HG03175 (cell line): ENCODE results near the gene COMMD9.

Experiments used
- ATAC-seq: cut with Tn5 transposase; IDR thresholded peaks from one replicate; pipeline ENCODE4 v1.9.1; 2021; ENCODE audit warnings: mild to moderate bottlenecking, moderate library complexity; ENCODE audit not compliant: unreplicated experiment

COMMD9 gene

DNA sequence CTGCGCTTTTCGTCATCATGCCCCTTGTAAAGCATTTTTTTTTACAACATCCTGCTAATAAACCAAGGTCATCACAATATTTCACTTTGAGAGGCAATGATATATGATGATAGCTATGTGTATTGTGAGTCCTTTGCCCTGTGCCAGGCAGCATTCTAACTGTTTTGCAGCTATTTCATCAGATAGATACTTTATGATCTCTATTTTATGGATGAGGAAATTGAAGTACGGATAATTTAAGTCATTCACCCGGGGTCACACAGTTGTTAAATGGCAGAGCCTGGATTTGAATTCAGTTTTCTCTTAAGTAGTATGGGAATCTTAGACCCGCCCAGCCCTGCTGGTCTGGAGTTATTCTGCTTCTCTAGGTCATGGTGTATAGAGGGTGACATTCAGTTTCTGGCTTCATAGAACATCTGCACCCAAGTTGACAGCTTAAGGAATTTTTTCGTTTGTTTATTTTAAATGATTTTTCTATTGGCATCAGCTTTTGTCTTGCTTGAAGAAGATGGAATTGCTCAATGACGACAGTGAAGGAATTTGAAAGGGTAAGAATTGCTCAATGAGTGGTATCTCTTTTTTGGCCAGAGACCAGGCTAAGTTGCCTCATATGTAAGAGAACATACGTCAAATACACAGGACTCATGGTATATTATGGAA, 7.8 kb upstream of the COMMD9 start:
- ATAC-seq, result no peak

DNA sequence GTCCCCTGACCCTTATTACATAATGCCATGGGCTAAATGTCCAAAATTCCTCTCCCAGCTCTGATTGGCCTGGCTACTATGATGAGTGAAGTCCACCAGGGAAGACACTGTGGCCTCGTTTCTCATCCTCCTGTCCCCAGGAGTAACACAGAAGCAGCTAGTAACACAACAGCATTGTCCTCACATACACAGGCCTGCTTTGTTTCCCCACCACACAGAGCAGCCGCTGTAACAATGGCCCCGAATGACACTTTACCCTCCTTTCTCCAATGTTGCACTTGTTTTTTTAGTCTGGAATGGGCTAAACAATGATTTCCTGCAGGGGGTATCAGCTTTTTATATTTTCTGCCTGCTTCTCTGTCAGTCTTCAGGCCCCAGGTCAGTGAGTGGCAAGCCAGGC, 6.7 kb upstream of the COMMD9 start, which contains the start of gene PRR5L:
Gene PRR5L (plus strand): TSS at position 363 of the 400 bp plus-strand sequence. CDS start 104,834 bp downstream, outside the sequence.
- no peak for ATAC-seq

DNA sequence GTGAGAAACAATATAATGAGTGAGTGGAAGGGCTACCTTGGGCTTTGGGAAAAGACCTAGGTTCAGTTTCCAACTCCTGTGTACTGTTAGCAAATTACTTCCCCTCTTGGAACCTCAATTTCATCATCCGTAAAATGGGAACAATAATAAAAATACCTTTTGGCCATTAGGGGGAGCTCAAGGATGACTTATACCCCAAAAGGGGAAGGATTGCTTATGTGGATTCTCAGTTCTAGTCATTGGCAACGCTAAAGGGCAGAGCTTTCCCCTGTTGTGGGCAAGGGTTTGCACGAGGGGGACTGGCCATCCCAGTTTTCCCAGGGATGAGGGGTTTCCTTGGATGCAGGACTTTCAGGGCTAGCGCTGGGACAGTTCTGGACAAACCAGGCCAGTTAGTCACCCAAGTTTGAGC, 3.1 kb upstream of the COMMD9 start:
- ATAC-seq, result peak; percentile 22

DNA sequence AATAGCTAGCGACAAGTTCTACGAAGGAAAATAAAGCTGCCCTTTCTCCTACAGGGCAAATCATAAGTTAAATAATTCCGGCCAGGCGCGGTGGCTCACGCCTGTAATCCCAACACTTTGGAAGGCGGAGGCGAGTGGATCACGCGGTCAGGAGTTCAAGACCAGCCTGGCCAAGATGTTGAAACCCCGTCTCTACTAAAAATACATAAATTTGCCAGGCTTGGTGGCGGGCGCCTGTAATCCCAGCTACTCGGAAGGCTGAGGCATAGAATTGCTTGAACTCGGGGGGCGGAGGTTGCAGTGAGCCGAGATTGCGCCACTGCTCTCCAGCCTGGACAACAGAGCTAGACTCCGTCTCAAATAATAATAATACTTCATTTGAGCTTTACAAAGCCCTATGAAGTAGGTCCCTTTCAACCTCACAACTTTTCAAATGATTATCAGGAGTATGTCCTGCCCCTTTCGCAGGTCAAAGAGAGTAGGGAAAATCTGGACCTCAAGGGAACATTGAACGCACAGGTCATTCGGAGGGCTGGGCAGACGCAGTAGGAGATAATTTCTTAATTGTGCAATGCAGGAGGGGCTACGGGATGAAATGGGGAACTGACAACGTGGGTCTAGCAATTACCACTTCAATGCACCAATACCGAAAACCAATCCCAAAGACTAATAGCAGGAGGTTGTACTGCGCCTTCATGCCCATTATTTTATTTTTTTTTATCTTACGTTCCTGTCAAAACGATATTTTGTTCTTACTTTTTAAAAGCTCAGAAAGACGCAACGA, 590 bp downstream of the COMMD9 start:
- no peak for ATAC-seq

DNA sequence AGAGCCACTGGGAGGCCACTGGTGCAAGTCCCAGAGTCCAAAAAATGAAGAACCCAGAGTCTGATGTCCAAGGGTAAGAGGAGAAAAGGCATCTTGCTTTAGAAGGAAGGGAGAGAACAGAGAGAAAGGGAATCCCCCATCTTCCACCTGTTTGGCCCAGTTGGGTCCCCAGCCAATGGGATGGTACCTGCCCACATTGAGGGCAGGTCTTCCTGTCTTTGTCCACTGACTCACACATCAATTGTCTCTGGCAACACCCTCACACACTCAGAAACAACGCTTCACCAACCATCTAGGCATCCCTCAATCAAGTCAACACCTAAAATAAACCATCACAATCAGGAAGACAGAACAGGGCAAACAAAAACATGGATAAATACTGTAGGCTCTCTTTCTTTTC, 6.3 kb downstream of the COMMD9 start:
- ATAC-seq, result no peak

DNA sequence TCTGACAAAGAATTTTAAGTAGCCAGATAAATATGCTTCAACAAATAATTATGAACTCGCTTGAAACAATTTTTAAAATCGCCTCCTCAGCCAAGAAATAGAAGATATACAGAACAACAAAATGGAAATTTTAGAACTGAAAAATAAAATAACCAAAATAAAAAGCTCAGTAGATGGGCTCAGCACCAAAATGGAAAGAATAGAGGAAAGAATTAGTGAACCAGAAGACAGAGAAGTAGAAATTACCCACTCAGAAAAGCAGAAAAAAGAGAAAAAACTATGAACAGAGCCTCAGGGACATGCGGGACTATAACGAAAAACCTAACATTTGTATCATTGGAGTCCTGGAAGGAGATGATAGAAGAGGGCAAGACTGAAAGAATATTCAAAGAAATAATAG, 7.4 kb downstream of the COMMD9 start:
- no peak for ATAC-seq

DNA sequence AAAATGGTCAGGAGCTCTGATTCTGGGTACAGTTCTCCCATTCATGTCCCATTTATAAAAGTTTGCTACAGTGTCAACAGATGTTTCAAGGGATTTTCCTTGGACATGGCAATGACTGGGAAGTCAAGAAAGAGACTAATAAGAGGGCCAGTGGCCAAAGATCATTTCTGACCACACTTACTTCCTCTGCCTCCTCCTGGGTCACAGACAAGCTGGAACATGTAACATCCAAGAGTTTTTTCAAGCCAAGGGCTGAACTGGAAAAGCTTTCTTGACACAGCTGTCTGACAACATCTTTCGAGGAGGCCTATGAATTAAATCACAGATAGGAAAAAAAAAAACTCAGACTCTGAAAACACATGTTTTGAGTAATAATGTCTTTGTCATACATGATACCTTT, 8.7 kb downstream of the COMMD9 start:
- no peak for ATAC-seq

DNA sequence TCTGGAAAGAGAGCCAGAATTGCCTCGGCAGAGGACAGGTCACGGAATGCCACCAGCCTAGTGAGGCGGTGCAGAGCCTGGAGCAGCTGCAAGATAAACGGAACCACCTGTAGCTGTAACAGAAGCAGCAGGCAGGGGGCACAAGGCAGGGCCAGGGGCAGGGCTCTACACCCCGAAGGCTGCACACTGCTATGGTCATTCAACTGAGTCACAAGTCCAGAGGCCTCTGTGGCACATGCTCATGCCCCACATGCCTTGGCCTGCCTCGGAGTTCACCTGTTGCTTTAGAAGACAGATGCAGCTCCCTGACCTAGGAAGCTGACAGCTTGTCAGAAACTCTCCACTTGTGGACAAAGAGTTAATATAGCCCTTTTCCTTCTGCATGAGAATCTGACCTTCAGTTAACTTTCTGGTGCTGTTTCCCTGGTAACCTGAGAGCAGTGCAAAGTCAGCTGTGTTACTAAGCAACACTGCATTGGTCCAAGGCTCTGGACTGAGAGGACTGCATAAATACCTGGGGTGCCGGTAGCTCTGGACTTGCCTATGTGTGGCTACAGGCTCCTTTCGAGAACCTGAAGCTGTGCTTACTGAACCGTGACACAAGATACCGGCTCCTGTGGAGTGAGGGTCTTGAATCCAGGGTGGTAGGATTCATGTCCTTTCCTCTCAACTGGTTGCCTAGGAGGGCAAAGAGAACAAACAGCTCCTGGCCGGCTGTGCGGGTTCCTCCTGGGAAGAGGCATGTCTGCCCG, 10.5 kb downstream of the COMMD9 start:
- no peak for ATAC-seq

DNA sequence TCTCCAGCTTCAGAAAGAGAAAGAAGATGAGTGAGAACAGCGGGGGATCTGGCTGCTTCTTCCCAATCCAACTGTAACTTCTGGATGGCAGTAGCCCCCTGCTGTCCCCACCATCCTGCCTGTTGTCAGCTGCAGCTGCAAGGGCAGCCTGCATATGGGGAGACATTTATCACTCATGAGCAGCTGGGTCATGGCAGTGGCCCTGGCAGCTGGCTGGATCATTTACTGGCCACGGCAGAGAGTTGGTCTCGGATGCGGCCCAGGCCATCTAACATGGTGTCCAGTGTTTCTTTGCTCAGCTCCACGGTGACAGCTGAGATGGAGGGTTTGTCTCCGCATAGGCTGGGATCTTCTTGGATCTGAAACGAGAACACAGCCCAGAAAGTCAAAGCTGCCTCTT, 14.8 kb downstream of the COMMD9 start:
- ATAC-seq, result no peak

DNA sequence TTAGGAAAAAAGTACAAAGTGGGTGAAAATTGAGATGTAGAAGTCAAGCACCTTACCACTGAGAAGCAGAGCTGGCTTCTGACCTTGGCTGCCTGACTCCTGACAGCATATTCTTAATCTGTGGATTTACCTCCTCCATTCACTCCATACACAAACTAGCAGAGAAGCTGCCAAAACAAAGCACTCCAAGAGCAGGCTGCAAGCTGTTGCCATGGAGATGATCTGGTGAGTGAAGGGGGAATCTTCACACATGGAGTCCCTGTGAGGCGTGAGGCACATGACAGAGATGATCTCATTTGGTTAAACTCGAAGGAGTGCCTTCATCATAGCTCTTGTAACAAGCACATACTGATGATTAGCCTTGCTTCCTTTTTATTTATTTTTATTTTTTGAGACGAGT, 16.1 kb downstream of the COMMD9 start:
- ATAC-seq, result no peak

DNA sequence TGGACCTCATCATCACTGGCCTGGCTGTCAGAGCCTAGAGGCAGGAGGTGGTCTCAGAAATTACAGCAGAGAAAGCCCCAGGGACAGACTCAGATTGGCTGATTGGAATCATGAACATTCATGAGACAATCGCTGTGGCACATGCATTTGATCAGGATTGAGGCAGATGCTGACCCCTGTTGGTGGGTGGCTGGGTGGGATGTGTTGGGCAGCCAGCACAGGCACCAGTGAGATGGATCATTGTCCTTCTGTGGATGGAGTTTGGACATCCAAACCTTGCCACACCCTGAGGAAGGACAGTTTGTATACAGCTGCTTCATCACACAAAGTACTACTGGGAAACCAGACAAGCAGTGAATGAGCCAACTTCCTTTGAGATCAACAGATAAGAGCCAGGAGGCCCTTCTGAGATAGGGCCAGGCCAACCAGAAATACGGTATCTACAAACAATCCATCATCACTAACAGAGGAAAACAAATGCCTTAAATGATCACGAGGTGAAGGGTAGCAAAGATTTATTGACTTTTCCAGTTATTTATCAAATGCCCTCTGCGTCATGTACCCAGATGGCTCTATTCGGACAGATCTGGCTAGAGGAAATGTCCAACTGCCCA, 17.3 kb downstream of the COMMD9 start:
- no peak for ATAC-seq

DNA sequence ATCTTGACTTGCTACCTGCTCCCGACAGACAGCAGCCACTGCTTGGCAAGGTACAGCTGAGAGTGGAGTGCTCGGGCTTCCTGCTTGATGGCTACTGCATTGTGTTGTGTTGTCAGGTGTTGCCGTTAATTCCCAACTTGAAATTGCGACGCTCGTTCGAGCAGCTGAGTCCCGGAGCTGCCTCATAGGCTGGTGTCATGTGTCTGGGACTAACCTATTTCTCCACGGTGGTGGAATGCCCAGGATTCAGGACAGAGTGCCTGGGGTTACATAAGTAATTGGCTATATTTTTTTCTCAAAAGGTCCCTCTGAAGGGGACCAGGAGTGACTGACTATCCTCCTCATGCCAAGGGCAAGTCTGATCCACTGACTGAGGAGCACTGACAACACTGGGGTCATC, 18.5 kb downstream of the COMMD9 start:
- no peak for ATAC-seq

DNA sequence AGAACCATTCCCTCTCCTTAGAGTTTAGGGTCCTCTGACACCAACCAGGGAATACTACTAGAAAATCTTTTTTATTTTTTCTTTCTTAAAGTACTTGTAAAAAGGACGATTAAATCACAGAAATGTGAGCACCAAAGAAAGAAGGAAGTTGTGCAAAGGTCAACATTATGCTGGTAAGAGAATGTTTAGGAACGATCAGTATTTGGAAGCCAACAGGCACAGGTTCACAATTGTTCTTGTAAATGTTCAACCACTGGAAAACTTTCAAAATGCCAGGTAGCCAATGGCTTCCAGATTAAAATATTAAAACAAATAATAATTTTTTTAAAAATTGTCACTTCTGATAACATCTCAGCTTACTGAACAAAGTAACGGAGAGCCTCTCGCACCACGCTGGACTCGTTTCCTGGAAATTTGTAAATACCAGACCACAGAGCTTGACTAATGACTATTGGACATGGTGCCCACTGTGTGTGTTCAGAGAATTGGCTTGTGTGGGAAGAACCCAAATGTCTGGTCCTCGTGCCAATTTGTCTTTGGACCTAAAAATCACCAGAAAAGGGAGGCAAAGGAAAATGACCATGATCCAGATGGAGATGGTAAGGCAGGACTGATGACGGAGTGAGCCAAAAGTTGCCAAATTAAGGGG, 20.8 kb downstream of the COMMD9 start:
- no peak for ATAC-seq

DNA sequence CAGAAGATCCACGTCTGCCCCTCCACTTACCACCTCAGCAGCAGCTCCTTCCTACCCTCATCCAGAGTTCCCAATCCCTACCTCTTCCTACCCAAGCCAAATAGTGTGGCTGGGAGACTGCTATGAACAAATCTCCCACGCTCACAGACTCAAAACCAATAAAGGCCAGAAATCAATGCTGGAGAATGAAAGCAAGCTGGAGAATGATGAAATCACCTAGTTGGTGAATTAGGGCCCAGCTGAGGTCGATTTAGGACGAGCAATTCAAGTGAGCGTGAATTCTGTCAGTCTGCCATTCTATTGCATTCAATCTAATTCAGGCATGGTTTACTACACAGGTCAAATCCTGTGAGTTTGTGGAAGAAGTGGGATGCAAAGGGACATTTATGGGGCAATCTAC, 22.5 kb downstream of the COMMD9 start:
- ATAC-seq, result no peak

DNA sequence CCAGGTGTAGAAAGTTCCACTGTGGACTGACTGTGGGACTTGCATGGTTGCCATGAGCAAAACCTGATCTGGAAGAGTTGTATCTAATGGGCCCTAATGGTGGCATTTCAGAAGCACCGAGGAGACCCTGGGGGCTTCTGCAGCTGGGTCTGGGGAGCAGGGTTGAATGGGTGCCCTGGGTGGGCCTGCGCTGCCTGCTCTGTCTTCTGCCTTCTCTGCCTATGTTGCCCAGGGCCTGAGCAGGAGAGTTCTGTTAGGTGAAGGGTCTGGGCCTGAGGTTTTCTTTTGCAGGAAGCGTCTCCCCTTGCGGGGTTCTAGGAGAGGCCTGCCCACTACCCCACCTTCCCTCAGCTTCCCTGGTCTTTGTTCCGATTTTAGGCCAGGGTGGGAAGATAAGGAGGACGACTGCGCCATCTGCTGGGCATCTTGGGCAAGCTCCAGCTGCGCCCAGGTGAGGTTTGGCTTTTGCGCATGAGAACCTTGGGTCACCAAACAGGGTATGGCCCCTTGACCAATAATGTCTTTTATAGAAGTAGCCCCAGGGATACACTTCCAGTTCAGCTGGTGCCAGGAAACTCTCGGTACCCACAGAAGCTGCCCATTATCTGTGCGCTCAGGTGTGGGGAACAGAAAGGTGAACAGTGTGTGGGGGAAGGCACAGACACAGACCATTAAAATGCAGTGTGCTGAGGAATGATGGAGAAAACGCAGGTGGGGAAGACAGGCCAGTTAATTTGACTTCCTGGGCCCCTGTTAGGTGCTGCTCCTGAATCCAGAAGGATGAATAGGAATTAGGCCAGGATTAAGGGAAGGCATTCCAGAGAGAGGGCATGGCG, 23.2 kb downstream of the COMMD9 start:
- ATAC-seq, result peak; percentile 65

DNA sequence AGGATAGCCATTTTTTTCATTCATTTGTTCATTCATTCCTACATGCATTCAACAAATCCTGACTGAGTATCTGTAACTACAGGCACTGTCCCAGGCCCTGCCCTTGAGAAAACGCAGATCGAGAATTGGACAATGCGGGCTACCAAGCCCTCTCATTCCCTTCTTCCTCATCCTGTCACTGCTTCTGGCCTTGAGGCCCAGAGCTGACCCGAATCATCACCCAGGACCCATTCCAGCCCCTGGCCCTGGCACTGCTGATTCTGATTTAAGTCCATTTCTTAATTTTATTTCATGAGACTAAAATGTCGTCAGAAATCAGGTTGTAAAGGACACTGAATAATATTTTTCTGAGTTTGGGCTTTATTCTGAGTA, 24.3 kb downstream of the COMMD9 start:
- no peak for ATAC-seq

DNA sequence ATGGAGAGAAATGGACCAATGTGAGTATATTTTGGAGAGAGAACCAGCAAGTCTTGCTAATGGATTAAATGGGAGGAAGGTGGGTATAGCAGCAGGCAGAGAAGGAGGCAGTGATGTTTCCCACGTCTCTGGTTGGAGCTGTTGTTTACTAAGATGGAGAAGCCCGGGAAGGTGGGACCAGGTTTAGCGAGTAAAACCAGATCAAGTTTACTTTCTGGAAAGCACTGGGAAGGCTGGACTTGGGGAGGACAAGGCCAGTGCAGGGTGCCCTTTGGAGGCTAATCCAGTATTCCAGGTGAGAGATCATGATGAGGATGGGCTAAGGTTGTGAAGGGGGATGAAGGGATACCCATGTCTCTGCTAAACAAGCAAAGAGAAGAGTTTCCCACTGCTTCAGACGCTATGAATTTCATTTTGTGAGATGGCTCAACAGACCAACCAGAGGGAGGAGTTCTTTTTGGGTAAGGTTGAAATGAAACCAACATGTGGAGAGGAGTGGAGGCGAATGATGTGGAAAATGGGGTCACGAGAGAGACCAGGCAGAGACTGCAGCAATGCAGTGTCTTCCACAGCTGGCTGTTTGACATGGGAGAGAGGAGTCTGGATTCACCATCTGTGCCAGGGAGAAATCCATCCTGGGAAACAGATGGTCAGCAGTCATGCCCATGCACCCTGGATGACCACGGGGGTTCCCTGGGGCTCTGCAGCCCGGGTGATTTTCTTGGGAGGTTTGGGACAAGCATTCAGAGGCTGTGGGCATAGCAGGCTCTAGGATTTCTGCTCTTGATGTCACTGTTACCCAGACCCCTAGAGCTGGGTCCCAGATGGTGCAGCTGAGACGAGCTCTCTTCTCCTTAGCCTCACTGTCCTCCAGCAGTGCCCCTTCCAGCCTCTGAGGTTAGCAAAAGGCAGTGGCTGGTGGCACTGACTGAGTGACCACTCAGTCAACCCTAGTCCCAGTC, 24.9 kb downstream of the COMMD9 start:
- ATAC-seq, result no peak

DNA sequence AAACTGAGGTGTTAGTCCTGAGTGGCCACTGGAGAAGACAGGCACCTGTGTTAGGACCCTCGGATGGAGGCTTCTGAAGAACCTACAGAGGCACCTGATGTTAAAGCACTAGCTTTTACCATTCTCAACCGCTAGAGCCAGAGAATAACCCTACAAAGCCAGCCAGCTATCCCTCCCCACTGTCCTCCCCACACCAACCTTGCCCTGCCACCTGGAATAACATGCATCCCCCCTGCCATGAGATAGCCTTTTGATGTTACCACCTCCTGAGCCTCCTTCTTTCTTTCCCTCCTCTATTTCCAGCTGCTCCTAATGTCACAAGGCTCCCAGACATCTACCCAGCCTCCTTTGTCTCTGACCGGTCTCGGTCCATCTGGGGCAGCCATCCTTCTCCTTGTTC, 28.1 kb downstream of the COMMD9 start:
- no peak for ATAC-seq
